ENCODE results near the gene UGT1A3.

Gene UGT1A3

DNA sequence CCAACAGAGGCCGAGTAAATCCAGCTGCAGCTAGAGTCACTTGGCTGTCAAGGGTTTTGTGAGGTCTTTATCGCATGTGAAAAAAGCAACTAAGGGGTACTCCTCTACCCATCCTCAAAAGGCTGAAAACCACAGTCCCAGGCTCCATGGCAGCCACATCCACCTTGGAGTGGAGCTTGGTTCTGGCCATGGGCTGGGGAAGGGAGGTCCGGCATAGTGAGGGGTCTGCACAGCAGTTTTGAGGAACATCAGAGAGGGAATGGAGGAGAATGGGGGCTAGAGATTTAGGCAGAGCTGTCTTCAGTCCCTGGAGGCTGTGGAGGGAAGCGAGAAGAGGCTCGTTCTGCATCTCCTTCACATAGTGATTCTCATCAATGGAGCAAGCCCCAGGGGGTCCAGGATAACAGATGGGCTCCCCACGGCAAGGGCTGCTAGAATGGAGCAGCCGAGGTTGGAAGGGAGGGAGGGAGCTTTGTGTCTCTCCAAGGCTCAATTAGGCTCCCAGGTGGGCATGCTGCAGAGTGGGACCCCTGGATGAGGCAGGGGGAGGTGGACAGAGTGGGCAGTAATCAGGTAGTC is 70.3 kb downstream of the UGT1A3 start:
- DNase-seq: no peak

DNA sequence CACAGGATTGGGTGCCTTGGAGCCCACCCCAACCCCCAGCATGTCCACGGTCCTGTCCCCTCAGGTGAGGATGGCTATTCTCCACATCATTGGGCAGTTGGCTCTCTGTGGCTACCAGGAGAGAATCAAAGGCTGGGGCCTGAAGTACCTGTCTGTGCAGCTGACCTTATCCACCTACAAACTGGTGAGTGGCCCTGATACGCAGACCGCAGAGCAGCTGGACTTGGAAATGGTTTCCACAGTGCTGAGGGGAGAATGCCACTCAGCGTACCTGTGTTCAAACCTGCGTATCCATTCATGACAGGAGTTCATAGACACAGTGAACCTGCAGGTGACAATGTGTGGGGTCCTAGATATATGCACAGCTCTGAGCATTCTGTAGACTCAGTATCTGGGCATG is 70.9 kb downstream of the UGT1A3 start:
- DNase-seq: no peak

DNA sequence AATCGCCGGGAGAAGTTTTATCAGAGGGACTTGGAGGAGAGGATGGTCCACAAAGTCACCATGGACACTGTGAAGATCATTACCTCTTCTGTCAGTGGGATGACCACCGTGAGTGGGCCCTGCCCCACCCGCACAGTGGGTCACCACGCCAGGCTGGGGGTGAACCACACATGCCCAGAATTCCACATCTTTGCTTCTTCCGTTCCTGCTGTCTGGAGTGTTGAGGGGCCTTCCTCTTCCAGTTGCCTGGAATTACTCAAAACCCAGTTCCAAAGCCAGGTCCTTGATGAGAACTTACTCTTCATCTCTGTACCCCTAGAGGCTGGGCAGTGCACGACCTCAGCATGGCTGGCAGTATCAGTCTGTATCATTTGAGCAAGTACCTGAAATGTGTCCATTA is 71.4 kb downstream of the UGT1A3 start:
- DNase-seq: no peak

DNA sequence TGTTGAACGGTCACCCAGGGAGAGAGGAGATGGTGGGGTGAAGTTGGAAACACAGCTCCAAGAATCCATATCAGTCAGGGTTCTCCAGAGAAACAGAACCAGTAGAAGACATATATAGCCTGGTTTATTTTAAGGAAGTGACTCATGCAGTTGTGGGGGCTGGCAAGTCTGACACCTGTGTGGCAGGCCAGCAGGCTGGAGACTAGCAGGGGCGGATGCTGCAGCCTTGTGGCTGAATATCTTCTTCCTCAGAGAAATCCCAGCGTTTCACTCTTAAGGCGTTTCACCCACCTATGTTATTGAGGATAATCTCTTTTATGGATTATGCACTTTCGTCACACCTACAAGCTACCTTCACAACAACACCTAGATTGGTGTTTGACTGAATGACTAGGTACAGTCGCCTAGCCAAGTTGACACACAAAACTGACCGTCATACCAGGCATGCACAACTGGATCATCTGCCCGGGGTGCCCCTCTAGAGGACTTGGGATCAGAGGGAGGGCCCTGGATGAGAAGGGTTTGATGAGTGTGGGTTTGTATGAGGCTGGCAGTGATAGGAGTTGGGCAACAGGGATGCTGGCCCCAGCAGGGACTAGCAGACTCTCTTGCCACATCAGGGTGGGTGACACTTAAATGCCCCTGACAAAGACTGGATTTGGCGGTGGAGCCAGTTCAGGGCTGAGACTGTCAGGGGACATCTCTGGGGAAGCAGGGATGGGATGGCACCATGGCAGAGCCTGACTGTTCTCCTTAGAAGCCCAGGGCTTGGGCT is 72.7 kb downstream of the UGT1A3 start:
- DNase-seq: no peak

DNA sequence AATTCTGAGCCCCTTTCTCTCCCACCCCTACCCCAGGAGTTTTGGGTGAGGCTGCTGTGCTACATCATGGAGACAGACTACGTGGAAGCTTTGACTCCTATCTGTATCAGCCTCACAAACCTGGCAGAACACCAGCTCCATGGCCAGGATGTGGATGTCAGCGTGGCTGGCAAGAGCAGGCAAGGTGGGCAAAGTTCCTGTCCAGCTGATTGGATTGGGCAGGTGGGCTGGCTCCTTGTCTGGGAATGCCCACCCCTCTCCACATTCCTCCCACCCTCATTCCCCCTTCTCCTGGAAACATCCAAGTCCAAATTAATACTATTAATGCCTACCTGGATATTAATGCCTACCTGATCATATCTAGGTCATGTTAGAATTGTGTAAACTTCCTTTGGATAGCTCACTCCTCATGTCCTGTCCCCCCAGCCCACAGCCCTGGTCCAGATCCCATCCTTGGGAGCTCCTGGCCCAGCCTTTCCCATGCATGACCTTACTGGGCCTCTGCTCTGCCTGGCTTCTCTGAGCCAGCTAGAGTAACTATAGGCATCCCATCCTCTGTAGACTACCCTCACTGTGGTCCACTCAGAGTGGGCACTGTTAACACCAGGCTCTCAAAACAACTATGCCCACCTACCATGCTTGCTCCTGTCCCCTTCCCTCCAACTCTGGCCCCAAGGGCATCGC is 73.4 kb downstream of the UGT1A3 start:
- no peak for DNase-seq

DNA sequence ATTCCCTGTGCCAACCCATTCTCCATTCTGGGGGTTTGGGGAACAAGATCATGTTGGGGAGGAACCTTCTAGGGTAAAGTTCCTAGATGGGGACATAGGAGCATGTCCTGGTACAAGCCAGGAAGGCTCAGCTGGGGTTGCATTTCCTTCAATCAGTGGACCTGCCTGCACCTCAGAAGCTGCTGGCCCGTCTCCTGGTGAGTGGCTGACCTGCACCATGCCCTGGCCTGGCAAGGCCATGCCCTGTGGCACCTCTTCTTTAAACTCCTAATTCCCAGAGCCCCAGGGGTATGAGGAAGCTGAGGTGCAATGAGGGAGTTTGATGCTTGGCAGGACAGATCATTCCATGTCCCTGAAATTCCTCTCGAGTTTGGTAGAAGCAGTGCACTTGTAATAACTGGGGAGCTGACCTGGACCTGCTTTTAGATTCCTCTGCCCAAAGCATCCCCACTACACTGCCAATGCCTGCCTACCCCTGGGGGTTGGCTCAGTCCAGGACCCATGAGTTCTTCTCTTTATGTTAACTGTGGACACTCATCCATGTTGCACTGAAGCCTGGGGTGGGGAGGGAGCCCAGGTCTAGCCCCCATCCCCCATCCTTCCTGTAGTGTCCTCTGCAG is 74.6 kb downstream of the UGT1A3 start:
- no peak for DNase-seq

DNA sequence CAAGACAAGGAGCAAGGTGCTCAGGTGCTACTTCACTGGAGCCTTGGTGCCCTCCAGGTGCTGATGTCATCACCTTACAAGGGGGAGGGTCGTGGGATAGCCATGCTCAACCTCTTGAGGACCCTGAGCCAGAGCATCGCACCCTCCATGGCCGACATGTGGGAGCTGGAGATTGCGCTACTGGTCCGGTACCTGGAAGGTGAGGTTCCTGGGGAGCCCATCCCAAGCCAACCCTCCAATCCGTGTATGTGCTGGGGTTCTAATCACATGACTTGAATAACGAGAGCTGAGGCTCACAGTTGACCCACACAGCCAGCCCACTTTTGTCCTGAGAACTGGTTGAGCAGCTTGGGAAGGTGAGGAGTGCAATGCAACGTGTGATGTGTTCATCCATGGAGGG is 75.2 kb downstream of the UGT1A3 start:
- no peak for DNase-seq

DNA sequence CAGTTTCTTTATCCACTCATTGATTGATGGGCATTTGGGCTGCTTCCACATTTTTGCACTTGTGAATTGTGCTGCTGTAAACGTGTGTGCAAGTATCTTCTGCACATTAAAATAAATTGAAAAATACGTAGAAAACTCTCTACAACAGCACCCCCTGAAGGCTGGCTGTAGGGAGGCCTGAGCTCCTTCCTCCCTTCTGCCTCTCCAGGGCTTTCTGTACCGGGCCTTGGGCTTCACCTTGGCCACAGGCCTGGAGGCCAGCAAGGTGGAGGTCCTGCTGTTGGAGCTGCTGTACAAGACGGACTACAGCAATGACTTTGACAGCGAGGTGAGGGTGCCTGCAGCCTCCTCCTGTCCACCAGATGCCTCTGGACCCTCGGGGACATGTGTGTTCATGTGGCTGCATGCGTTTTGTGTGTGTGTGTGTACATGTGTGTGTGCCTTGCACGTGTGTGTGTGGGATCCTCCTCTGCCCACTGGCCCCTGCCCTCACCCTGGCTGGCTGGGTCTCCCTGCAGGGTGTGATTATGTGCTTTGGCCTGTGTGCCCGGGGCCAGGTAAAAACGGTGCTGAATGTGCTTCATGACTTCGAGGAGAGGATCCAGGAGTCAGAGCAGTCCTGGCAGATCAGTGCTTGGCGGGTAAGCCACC is 78.5 kb downstream of the UGT1A3 start:
- DNase-seq: no peak

DNA sequence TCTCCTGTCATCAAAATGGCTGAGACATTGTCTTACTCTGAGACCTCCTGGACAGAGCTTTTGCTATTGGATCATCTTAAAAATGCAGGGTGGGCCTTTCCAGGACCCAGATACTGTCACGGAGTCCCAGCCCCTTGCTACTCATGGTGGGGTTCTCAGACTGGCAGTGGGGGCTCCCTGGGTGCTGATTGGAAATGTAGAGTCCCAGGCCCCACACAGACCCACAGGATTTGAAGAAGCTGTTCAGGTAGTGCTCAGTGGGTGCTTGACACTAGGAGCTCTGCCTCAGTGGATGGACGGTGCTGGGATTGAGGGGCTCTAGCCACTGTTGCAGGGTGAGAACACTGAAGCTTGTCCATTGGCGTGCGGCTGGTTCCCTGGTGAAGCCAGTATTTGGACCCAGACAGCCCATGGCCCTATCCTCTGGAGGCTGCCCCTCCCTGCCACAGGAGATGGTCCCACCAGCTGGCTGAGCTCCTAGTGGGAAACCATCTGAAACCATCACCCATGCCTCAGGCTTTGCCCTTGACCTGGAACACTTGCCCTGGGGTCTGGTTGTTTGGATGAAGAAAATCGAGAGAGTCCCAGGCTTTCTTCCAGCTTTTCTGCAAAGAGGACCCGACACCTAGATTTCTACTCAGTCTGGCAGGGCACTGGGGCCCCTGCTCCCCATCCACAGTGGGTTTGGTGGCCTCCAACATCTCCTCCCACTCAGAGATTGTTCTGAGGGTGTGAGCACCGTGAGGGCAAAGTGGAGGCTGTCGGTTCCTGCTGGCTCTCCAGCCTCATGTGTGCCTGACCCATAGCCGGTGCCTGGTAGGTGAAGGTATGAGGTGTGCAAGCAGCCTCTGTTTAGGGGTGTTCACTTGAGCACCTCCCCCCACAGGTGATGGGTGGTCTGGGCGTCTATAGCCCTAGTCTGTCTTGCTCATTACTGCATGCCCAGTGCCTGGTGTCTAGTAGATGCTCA is 79.4 kb downstream of the UGT1A3 start:
- DNase-seq: no peak

DNA sequence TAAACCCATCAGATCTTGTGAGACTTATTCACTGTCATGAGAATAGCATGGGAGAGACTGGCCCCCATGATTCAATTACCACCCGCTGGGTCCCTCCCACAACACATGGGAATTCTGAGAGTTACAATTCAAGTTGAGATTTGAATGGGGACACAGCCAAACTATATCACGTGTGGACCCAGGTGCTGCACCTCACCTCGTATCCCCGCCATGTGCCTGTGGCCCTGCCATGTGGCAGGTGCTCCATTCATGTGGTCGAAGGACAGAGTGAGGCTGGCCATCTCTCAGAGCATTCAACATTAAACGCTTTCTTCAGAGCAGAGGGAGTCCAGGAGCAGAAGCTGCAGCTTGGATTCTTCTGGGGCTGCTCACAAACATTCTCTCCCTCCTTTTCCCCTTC is 81.5 kb downstream of the UGT1A3 start:
- DNase-seq: no peak

DNA sequence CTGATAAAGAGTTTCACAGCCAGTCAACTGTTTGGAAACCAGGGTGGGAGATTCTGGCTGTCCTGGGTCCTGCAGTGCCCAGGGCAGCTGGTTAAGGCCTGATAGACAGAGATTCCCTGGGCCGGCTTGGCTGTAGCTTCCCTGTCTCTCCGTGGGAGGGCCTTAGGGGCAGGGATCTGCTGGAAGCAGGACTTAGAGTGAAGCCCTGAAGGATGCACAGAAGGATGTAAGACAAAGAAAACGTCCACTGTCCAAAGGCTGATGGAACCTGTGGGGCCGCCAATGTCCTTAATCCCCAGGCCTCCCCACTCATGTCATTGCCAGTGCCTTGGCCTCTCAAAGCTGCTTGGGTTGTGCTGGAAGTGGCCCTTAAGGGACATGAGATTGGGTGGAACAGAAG is 82.2 kb downstream of the UGT1A3 start:
- DNase-seq: no peak

DNA sequence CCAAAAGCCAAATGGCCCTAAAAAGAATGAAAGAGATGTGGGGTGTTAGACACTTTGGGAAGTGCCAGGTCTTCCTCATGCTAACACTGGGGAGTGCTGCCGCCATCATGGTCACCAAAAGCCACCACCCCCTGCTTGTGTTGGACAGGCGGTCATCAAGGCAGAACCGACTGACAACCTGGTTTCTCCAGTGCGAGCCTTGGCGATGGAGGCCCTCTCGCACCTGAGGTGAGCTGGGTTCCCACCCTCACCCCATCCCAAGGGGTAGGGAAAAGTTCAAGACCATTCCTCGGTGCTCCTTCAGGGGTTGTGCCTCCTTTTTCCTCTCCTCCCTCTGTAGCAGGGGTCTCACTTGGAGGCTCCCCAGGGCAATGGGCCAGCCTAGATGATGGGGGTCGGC is 82.9 kb downstream of the UGT1A3 start:
- DNase-seq: no peak

DNA sequence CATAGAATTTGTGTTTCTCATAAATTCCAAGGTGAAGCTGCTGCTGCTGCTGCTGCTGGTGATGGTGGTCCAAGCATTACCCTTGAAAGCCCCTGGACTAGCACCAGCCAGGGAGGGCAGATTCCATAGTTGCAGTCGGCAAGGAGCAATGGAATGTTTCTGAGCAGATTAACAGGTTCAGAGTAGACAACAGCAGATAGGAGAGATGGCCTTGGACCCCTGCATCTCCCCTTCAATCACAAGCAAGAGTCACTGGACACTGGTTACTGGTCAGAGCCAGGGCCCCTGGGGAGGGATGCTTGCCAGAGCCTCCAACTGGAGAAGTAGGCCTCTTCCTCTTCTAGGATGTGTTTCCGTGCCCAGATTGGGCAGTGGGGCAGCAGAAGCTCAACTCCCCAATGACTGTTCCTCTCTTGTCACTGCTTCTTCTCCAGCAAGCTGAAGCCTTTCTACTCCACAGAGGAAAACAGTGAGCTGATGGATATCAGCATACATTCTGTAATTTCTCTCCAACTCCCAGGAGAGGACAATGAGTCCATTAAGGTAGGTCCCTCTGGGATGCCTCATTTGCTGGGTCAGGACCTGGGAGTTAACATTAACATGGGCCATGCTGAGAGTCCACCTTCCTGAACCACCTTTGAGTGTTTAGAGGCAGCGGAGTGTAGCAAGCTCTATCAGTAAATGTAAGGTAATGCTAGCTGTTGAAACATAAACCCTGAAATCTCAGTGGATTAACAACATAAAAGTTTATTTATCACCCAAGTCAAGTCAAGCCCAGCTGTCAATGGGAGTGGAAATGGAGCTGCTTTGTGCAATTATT is 84.6 kb downstream of the UGT1A3 start:
- DNase-seq: no peak

DNA sequence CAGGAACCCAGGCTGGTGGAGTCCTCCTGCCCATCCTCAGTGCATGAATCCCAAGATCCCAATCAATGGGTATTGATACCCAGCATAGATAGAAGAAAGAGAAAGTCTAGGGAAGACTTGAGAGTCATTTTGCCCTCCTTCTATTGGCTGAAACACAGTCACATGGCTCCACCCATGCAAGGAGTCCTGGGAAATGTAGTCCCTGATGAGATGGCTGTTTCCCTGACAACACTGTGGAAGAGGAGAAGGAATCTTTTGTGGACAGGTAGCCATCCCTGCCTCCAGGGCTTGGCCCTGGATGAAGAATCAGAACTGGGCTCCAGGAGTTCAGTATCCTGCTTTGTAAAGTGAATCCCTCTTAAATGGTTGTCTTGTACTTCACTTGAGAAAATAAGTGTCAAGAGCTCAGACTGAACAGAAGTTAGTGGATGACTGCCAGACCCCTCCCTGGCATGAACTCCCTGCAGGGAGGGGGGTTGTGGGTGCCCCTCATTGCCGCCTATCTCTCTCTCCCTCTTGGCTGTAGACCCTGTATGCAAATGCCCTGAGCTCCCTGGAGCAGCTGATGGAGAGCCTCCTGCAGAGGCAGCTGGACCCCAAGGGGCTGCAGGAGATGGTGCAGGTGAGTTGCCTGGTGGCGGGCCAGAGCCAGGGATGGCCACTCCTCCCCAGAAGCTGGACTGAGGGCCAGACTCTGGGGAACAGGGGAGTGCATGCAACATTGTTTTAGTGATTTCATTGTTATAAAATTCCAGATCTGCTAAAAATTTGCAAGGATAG is 85.4 kb downstream of the UGT1A3 start:
- no peak for DNase-seq

DNA sequence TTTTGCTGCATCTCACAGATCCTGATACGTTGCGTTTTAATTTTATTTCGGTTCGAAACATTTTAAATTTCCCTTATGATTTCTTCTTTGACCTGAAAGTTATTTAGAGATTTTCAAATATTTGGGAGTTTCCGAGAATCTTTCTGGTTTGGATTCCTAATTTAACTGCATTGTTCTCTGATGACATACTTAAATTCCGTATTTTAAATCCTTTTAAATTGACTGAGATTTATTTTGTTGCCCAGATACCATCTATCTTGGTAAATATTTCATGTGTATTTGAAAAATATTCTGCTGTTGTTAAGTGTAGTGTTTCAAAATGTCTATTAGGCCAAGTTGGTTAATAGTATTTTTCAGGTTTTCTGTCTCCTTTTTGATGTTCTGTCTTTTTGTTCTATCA is 87.0 kb downstream of the UGT1A3 start:
- no peak for DNase-seq

DNA sequence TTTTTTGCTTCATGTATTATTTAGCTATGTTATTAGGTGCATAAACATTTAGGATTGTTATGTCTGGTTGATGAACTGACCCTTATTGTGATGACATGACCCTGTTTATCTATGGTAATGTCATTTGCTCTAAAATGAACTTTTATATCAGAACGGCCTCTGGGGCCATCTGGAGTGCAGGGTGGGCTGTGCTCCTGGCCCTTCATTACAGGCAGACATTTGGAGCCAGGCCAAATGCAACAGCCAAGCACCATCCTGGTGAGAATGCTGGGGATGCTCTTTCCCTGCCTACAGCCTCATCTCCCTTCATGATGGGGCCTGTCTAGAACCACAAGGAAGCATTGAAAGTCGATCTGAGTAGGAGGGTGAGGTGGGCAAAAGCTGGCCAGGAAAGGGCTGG is 87.5 kb downstream of the UGT1A3 start:
- DNase-seq: no peak

DNA sequence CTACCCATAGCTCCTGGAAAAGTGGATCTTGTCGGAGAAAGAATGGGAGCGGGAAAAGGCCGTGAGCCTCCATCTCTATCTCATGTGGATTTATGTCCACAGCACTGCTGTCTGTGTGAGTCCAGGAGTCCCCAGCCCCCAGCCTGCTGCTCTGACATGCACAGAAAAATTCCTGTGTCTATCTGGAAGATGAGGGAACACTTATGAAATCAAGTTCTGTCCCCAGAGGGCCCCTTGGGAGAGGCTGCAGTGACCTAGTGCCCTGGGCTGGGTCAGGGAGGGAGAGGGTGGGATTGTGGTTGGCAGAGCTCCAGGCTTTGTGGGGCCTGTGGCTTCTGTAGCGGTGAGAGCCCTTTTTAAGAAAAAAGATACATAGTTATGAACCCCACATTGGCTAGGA is 87.9 kb downstream of the UGT1A3 start:
- no peak for DNase-seq

DNA sequence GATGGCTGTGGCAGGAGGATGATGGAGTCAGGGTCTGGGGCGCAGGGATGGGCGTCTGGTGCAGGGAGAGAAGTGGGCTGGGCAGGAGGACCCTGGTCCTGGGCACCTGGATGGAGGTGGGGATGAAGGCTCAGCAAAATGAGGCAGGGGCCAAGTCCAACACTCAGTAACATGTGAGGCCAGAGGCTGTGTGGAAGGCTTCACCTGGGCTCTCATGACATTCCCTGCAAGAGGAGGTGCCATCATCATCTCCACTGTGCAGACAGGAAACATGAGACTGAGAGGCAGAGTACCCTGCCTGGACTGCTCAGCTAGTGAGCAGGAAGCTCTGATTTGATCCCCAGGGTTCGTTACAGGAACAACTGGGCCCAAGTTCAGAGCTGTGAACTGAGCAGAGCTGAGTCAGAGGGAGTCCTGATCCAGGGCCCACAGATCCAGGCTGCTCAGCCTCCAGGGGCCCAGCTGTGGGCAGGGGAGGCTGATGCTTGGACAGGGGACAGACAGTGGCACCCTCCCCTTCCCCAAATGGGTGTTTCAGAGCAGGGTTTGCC is 88.6 kb downstream of the UGT1A3 start:
- DNase-seq: no peak

DNA sequence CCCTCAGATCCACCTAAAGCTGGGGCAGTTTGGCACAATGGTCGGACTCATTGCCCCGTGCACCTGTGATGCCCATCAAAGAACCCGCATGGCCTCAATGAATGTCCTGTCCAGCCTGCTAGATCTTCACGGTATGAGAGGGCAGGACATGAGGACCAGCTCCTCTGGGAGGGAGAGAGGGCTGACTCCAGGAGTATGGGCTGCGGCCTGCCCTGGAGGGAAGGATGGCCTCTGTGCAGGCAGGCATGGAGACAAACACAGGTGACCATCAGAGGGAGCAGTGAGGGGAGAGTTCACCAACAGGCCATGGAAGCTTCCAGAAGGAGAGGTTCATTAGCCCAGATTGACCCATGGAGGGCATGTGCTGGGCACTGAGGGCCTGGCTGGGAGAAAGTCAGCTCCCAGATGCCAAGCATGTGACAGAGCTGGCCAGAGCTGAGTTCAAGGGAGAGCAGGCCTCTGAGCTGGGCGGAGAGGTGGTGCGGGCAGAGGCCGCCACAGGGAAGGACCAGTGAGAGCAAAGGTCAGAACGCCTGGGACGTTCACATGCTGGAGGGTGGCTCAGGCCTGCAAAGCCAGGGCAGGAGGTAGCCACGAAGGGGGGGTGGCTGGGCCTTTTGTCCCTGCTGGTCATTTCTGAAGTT is 89.3 kb downstream of the UGT1A3 start:
- no peak for DNase-seq

Data from NCI-H187 treated with DMSO at 0.1 percent for 48 hours (cell line).